Lung (tissue), 12 donors: ENCODE measurements around the gene PDGFC. TPM values are rescaled to one million over a fixed set of nuclear protein-coding genes. Genes with fewer than 3 reads are reported as not detected.

ENCODE experiments used
- ATAC-seq: fragments of 200-7000 bp; cut with Tn5 transposase; one replicate; pipeline ENCODE4 v1.9.1; 2020; ENCODE audit warnings: moderate number of reproducible peaks; ENCODE audit not compliant: insufficient read depth, low FRiP score
- DNase-seq, 3 donors: peaks; one replicate each; pipeline ENCODE4 v3.0.0-alpha.2; 2013 to 2017
- H3K27ac ChIP-seq, 2 donors: one replicate each; pipeline ENCODE4 v1.5.1; 2013; ENCODE audit warnings: mild to moderate bottlenecking in 2 of 2, moderate library complexity in 2 of 2, control low read depth in 1 of 2, inconsistent platforms in 1 of 2, low read depth in 1 of 2, low read length in 1 of 2
- H3K27me3 ChIP-seq, 3 donors: one replicate each; pipeline ENCODE4 v1.5.1; 2013; ENCODE audit warnings: low read length in 2 of 3; ENCODE audit not compliant: control insufficient read depth in 3 of 3, insufficient read depth in 3 of 3
- H3K36me3 ChIP-seq, 4 donors: one replicate each; pipeline ENCODE4 v1.5.1; 2013; ENCODE audit warnings: low read length in 4 of 4, mild to moderate bottlenecking in 1 of 4, moderate library complexity in 1 of 4; ENCODE audit not compliant: control insufficient read depth in 4 of 4, insufficient read depth in 4 of 4
- H3K4me1 ChIP-seq, 5 donors: one replicate each; pipeline ENCODE4 v1.5.1; 2013; ENCODE audit warnings: low read length in 5 of 5, mild to moderate bottlenecking in 2 of 5, moderate library complexity in 1 of 5; ENCODE audit not compliant: control insufficient read depth in 5 of 5, insufficient read depth in 5 of 5
- H3K4me3 ChIP-seq: one replicate; pipeline ENCODE4 v1.5.1; 2013; ENCODE audit warnings: mild to moderate bottlenecking, control low read depth, moderate library complexity
- H3K9ac ChIP-seq, 2 donors: one replicate each; pipeline ENCODE4 v1.5.1; 2013; ENCODE audit warnings: low read length in 2 of 2, control low read depth in 1 of 2; ENCODE audit not compliant: insufficient read depth in 1 of 2
- H3K9me3 ChIP-seq, 4 donors: one replicate each; pipeline ENCODE4 v1.5.1; 2013; ENCODE audit warnings: low read length in 3 of 4, mild to moderate bottlenecking in 1 of 4, moderate library complexity in 1 of 4; ENCODE audit not compliant: control insufficient read depth in 4 of 4, insufficient read depth in 3 of 4
- WGBS, 2 donors: extraction: QIAGEN DNeasy Blood & Tissue Kit; methylation state at CpG; one replicate each; pipeline ENCODE4 v1.1.7; 2013; 5-methylcytosine and 5-hydroxymethylcytosine counted together
- polyA plus RNA-seq, 2 donors: library from polyadenylated mRNA; stranded (reverse); fragments of 200-250 nt; gene quantifications; one replicate each; pipeline ENCODE4 v1.2.1, GENCODE V29; 2013
- total RNA-seq, 2 donors: library from RNA; depleted of rRNA in 1 of 2; stranded (reverse); fragments of >200 nt in 1 of 2; gene quantifications; one replicate each; pipeline ENCODE4 v1.2.1, GENCODE V29; 2014 to 2021
- TF ChIP-seq, protein P1 (sequence below): IDR thresholded peaks from 2 replicates; pipeline ENCODE4 v1.5.1; 2012; ENCODE audit warnings: mild to moderate bottlenecking; ENCODE audit errors: control extremely low read depth, extremely low read depth
- donor health status: control.
- donor health status: control.
- donor health status: Bipolar disorder and iron deficiency.
- donor health status: healthy.
- donor health status: DM: yes; HTN: yes; CAD: no.

The PDGFC gene
- total and polyA plus RNA-seq, 4 donors: 4.5 to 56.0 (median 11.7) TPM

DNA sequence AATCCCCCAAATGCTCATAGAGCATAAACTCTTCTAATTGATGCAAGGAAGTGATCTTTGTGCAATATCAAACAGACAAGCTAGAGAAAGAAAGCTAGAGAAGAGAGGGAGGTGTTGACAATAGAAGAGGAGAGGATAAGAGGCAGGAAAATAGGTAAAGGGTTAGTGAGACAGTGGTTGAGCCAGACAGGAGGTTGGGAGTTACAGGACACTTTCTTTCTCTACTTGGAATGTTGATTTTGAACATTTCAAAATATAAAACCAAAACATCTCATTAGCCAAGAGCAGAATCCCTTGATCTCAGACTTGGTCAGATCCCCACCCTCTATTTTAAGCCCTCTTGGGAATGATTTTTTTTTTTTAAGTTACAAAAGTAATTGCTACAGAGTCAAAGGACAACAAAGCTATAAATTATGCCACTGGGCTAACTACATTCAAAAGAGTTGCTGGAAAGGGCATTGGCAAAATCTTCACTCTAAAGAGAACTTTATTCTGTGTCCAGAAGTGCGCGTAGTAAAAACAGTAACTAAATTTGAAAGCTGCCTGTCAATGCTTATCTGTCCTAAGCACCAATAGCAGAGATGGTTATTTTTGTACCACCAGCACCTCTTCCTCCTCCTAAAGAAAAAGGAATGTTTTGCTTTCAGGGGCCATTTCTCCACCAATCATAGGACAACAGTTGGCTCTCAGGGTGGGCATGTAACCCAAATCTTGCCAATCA is 133.8 kb downstream of the PDGFC start:
- DNase-seq: no peak
- 96 to 99% methylated on average over 2 of the region's 2 CpGs for WGBS, 2 donors
- TF ChIP-seq, protein P1, sequence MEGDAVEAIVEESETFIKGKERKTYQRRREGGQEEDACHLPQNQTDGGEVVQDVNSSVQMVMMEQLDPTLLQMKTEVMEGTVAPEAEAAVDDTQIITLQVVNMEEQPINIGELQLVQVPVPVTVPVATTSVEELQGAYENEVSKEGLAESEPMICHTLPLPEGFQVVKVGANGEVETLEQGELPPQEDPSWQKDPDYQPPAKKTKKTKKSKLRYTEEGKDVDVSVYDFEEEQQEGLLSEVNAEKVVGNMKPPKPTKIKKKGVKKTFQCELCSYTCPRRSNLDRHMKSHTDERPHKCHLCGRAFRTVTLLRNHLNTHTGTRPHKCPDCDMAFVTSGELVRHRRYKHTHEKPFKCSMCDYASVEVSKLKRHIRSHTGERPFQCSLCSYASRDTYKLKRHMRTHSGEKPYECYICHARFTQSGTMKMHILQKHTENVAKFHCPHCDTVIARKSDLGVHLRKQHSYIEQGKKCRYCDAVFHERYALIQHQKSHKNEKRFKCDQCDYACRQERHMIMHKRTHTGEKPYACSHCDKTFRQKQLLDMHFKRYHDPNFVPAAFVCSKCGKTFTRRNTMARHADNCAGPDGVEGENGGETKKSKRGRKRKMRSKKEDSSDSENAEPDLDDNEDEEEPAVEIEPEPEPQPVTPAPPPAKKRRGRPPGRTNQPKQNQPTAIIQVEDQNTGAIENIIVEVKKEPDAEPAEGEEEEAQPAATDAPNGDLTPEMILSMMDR: no peak

DNA sequence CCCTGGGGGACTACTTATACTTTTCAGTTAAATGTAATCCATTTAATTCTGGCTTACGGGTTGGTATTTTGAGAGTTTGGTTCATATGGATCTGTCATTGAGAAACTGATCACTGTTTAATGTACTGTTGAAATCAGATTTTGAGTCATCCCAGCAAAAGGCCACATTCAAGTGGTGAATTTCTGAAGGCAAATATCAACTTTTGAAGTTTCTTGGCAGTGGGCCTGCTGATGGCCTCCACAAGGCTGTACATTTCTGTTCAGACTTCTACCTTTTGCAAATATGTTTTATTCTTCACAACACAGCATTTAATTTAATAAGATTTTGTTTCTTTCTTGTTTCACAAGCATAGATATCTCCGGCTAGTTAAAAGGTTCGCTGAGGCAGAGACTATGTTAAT is 138.7 kb downstream of the PDGFC start:
- no peaks in the 10 kb centered on the region for H3K36me3 ChIP-seq
- no peak overlapping the region for H3K9ac ChIP-seq
- no peaks in the 10 kb centered on the region for H3K27me3 ChIP-seq
- peaks cover 0 to under 1% (median 0%) of the 10 kb centered on the region in 5 donors for H3K4me1 ChIP-seq
- 92 to 93% methylated on average over 3 of the region's 3 CpGs for WGBS, 2 donors
- H3K27ac ChIP-seq: no peak overlapping the region
- TF ChIP-seq, protein P1: no peak
- DNase-seq (no peak), ATAC-seq (no peak)
- H3K9me3 ChIP-seq: no peaks in the 10 kb centered on the region
- no peak overlapping the region for H3K4me3 ChIP-seq

More for the DNA sequence above, 133.8 kb downstream of the PDGFC start:
- H3K36me3 ChIP-seq: no peaks in the 10 kb centered on the region
- no peak overlapping the region for H3K9ac ChIP-seq
- peaks cover 0 to 2% (median 0%) of the 10 kb centered on the region in 5 donors for H3K4me1 ChIP-seq
- H3K9me3 ChIP-seq: peaks cover 0 to 26% (median 9%) of the 10 kb centered on the region in 4 donors
- H3K4me3 ChIP-seq: no peak overlapping the region
- H3K27ac ChIP-seq: no peak overlapping the region
- ATAC-seq: no peak
- no peaks in the 10 kb centered on the region for H3K27me3 ChIP-seq

DNA sequence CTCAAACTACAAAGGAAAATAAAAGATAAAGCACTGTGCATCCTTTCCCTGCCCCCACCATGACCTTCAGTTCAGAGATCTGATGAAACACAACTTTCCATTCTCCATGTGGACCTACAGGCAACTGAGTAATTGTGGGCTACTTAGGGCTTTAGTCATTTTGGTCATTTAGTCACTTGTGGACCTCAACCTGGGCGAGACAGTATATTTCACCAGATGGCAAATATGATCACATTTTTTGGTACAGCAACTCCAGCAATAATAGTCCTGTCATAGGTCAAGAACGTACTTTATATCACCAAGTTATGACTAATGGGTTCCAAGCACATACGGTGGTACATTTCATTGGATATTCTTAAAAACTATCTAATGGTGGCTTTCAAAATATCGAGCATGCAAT is 141.2 kb downstream of the PDGFC start:
- peaks cover 0 to 2% (median 0%) of the 10 kb centered on the region in 5 donors for H3K4me1 ChIP-seq
- 91 to 98% methylated on average over 4 of the region's 4 CpGs for WGBS, 2 donors
- H3K27ac ChIP-seq: no peak overlapping the region
- no peaks in the 10 kb centered on the region for H3K9me3 ChIP-seq
- no peaks in the 10 kb centered on the region for H3K36me3 ChIP-seq
- DNase-seq (no peak), ATAC-seq (no peak)
- no peaks in the 10 kb centered on the region for H3K27me3 ChIP-seq
- no peak overlapping the region for H3K4me3 ChIP-seq
- no peak overlapping the region for H3K9ac ChIP-seq
- TF ChIP-seq, protein P1: no peak
